Activated CD4-positive, alpha-beta T cell treated with anti-CD3 and anti-CD28 coated beads, Interleukin-2, Interleukin-6, amounts not matched to agents 100 ng/mL and 50 ng/mL, durations not matched to agents 16 hours and 8 hours (primary cell): Measurements from ENCODE around the gene CBFA2T2.
"Not testable (repeated sequence)": the region's sequence is repeated elsewhere in the genome, so short reads cannot be mapped to it uniquely, and the experiment has no call there.

Experiments used
- DNase-seq: peaks from one replicate; pipeline ENCODE4 v3.0.0-alpha.2; 2020

Gene CBFA2T2

GRCh38 chr20:33630507-33630906 is 140.6 kb downstream of the CBFA2T2 start:
- DNase-seq = no peak

GRCh38 chr20:33631910-33632309 is 142.0 kb downstream of the CBFA2T2 start:
- DNase-seq = not testable (repeated sequence)

- DNase-seq = no peak
Observed at GRCh38 chr20:33635341-33635740, 145.4 kb downstream of the CBFA2T2 start.

GRCh38 chr20:33636776-33637175 is 146.9 kb downstream of the CBFA2T2 start:
- DNase-seq = no peak

- no peak for DNase-seq
Observed at GRCh38 chr20:33640287-33640686, 150.4 kb downstream of the CBFA2T2 start.

- no peak for DNase-seq
Observed at GRCh38 chr20:33644313-33645071, 154.6 kb downstream of the CBFA2T2 start.

GRCh38 chr20:33645072-33645358 is 155.1 kb downstream of the CBFA2T2 start:
- no peak for DNase-seq

- no peak for DNase-seq
Observed at GRCh38 chr20:33645396-33645795, 155.5 kb downstream of the CBFA2T2 start.

- DNase-seq = no peak
Observed at GRCh38 chr20:33646191-33646590, 156.3 kb downstream of the CBFA2T2 start.

- not testable (repeated sequence) for DNase-seq
Observed at GRCh38 chr20:33646959-33647602, 157.2 kb downstream of the CBFA2T2 start.

GRCh38 chr20:33647603-33648395 is 157.9 kb downstream of the CBFA2T2 start:
- DNase-seq = peak; percentile 43

- no peak for DNase-seq
Observed at GRCh38 chr20:33648396-33649004, 158.6 kb downstream of the CBFA2T2 start.

- DNase-seq = no peak
Observed at GRCh38 chr20:33649201-33649681, 159.3 kb downstream of the CBFA2T2 start.

GRCh38 chr20:33650111-33650752 is 160.3 kb downstream of the CBFA2T2 start:
- DNase-seq = no peak

- no peak for DNase-seq
Observed at GRCh38 chr20:33650753-33651561, 161.1 kb downstream of the CBFA2T2 start.

GRCh38 chr20:33651562-33652048 is 161.7 kb downstream of the CBFA2T2 start:
- no peak for DNase-seq

GRCh38 chr20:33653218-33653899 is 163.5 kb downstream of the CBFA2T2 start:
- peak; percentile 56 for DNase-seq

GRCh38 chr20:33653900-33654596 is 164.2 kb downstream of the CBFA2T2 start:
- DNase-seq = no peak

- no peak for DNase-seq
Observed at GRCh38 chr20:33654680-33655161, 164.8 kb downstream of the CBFA2T2 start.

GRCh38 chr20:33655164-33655563 is 165.3 kb downstream of the CBFA2T2 start:
- DNase-seq = no peak
